GM18502 (cell line): ENCODE measurements around the gene MKLN1.
A peak's percentile ranks its signal among the peaks of the same experiment; 100 is the strongest.
"Not testable (repeated sequence)": the region's sequence is repeated elsewhere in the genome, so short reads cannot be mapped to it uniquely, and the experiment has no call there.

Experiments used
- ATAC-seq: cut with Tn5 transposase; IDR thresholded peaks from one replicate; pipeline ENCODE4 v1.9.1; 2021; ENCODE audit warnings: mild to moderate bottlenecking; ENCODE audit not compliant: unreplicated experiment, poor library complexity

MKLN1 gene

DNA sequence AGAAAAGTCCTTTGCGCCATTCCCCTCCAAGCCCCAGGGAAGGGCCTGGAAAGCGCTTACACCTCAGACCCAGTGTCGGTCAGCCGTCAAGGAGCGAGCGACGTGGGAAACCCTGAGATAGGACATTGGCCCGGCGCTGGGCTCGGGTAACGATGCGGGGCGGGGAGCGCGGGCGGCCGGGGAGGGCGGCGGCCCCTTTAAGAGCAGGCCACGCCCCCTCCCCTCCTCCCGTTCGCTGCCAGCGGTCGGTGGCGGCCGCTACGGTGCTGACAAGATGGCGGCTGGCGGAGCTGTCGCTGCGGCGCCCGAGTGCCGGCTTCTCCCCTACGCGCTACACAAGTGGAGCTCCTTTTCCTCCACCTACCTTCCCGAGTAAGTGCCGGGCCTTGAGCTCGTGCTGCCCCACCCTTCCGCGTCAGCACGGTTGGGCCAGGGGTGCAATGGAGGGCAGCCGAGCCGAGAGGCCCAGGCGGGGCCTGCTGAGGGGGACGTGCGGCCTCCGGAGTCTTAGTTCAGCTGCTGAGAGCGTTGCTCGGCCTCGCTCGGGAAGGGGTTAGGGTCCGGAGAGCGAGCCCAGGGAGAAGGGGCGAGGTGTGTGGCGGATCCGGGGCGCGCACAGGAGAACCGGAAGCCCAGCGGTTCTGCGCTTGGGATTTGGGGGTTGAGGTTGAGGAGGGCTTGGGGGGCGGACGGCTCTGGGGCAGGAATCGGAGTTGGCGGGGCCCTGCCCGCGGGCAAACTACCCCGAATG lies at the start of gene MKLN1:
Gene MKLN1 (plus strand): TSS at position 251 of the 751 bp plus-strand sequence. CDS start 24 bp downstream, at position 275.
- peak; percentile 92 for ATAC-seq

DNA sequence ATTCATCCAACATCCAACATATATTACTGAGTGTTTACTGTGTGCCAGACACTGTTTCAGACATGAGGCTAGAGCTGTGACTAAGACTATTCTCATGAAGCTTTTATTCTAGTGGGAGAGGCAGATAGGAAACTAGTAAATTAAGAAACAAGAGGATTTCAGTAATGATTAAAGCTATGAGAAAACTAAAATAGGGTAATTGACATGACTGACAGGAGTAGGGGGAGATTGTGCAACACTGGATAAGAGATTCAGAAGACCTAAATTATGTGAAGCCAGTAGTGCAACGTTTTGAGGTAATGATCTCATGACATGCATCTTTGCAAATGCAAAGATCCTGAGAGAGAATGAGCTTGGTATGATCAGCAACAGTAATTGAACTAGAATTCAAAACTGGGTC lies 48.6 kb upstream of the MKLN1 start:
- no peak for ATAC-seq

- no peak for ATAC-seq
These were observed 46.2 kb upstream of the MKLN1 start for GRCh38 chr7:131281266-131282048.

DNA sequence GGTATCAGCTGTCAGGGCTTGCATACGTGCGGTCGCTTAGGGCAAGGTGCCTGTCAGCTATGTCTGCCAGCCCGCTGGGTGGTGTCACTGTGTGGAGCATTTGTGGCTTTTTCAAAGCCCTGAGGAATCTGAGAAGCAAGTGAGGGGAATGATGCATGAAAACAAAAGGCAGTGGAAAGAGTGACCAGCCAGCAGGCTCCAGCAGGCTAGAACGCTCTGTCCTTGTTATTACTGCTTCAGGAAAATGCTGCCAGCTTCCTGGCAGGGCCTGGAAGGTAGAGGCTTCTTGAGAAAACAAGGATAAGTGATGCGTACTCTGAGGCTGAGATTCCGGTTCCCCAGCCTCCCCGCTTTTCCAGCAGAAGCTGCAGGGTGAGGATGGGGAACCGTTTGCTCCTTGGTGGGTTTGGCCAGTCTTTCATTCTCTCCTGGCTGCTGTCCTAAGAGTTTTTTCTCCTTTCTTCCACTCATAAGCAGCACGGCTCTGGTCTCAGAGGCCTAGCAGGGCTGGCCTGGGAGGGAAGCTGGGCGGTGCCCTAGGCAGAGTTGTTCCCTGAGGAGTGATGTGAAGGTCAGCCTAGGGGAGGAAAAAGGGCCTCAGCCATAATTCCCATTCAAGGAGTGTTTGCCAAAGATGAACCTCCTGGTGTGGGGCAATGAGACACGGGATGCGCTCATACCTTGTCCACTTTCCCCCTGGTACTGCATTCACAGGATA lies 42.8 kb upstream of the MKLN1 start:
- no peak for ATAC-seq

GRCh38 chr7:131285556-131285955 lies 42.1 kb upstream of the MKLN1 start:
- no peak for ATAC-seq

GRCh38 chr7:131288450-131288849 lies 39.2 kb upstream of the MKLN1 start:
- no peak for ATAC-seq

DNA sequence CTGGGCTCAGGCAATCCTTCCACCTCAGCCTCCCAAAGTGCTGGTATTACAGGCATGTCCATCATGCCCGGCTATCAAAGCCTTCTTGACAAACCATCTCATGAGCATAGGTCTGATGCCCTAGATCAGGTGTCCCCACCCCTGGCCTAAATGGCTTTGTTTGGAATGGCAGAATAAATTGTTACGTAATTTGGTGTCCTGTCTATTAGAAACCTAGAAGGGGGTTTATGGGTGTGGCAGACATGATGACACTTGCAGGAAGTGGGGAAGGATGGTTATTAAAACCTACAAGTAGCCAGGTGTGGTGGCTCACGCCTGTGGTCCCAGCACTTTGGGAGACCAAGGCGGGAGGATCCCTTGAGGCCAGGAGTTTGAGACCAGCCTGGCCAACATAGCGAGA lies 38.6 kb upstream of the MKLN1 start:
- no peak for ATAC-seq

DNA sequence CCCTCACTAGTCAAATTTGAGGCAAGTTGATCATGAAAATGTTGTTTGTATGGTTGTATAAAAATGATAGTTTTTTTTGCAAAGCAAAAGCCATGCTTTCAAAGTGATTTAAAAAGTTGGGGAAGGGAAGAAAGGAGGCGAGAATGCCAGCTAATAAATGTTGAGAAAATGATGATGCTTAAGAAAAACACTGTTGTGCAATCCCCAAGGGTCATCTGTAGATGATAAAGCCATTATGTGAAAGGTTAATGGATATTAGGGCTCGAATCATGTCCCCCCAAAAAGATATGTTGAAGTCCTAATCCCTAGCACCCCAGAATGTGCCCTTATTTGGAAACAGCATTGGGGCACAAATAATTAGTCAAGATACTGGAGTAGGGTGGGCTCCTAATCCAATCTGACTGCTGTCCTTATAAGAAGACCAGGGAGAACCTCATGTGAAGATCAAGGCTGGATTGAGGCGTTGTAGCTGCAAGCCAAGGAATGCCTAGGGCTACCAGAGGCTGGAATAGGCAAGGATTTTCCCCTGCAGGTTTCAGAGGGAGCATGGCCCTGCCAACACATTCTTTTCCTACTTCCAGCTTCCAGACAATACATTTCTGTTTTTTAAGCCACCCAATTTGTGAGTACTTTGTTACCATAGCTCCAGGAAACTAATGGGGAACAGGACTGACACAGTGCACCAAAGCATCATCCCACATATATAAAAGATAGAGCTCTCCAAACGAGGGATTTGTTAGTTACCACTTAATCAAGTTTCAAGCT lies 35.4 kb upstream of the MKLN1 start:
- ATAC-seq, result no peak

DNA sequence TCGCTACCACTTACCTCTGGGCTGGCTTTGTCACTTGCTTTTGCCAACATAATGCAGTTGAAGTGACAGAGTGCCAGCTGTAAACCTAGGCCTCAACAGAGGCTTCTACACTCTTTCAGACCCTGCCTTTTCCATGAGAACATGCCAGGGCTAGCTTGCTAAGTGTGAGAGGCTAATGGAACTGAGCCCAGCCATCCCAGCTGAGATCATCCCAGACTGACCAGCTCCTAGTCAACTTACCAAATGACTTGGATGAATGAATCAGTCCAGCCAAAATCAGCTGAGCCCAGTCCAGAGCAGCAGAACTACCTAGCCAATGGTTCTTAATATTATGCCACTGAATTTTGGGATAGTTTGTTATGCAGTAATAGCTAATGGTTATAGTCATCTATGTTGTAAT lies 34.7 kb upstream of the MKLN1 start:
- ATAC-seq, result no peak

DNA sequence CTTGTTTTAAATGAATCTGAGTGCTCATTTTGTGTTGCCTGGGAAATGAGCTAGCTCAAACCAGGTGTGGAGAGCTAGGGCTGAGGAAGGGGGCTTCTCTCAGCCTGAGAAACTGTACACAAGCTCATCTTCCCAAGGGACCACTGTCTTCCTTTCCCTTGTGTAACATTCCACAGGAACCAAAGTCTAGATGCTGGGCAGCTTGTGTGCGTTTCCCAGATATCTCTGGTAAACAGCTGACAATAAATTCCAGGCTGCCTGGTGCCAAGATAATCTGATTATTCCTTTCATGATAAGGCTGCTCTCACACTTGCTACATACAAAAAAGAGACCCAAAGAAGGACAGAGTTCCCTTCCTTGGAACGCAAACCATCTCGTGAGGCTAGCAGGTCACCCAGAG lies 33.1 kb upstream of the MKLN1 start:
- ATAC-seq, result no peak

- ATAC-seq, result no peak
These were observed 29.1 kb upstream of the MKLN1 start for GRCh38 chr7:131298608-131298992.

GRCh38 chr7:131299074-131299473 lies 28.6 kb upstream of the MKLN1 start:
- no peak for ATAC-seq

- ATAC-seq, result no peak
These were observed 27.6 kb upstream of the MKLN1 start for GRCh38 chr7:131300078-131300477.

- ATAC-seq, result no peak
These were observed 26.9 kb upstream of the MKLN1 start for GRCh38 chr7:131300572-131301466.

DNA sequence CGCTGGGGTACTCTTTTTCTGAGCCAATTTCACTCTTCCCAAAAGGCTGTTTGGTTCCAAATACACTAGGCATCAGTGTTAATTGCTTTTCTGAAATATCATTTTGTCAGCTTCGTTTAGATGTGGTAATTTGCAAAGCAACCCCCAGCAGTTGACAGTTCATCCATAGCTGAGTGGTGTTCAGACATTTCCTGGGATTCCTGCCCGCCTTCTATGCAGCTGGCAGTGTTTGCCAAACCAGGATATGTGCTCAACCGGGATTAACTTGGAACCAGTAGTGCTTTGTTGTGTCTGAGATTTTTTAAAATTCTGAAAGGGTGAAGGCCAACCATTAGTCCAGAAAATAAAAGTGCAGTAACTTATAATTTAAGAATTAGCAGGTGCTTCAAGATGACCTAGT lies 25.2 kb upstream of the MKLN1 start:
- ATAC-seq, result no peak

DNA sequence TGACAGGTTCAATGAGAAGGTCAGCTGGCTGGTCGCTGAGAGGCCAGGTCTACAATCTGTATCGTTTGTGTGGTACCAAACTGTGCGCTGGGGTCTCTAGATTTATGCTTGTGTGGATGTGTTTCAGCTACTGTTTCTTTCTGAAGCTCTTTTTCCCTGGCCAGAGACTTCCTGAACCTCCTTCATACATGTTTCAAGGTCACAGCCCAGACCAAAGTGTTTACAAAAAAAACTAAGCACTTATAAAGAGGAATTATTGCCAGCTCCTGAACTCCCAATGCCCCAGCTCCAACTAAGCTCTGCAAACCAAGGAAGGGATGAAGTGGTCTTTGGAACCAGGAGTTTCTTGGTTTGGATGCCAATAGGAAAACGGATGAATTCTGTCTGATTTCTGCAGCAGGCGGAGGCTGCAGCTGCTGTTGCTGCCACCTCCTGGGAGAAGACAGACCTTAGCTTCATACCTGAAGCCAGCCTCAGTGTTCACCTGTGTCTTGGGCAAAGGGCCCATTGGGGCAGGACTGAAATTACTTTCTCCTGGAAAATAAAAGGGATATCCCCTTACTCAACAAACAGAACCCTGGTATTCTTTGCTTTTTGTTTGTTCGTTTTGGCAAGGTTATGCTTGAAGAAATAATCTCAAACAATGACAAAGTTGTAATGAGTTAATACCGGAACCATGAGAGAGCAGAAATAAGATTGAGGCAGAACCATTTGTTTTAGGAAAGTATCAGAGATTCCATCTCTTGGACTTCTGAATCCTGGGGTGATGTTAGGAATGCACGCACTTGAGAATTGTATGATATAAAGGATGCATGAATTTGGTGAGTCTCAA lies 24.6 kb upstream of the MKLN1 start:
- ATAC-seq, result no peak

DNA sequence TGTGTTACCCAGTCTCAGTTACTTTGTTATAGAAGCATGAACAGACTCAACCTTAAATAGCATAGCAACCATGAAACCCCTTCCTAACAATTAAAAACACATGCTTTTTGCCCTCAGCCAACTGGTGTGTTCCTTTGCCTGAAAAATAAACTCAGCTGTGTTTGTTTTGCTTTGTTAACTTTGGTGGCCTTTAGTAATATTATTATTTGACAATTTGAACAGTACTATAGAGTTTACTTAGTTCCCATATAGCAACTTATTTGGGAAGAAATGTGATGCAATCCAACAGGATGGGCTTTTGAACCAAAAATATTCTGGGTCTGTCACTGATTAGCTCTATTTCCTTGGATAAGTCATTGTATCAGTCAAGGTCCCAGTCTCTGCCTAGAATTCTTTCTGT lies 22.5 kb upstream of the MKLN1 start:
- ATAC-seq, result no peak

GRCh38 chr7:131306041-131306440 lies 21.6 kb upstream of the MKLN1 start:
- ATAC-seq, result not testable (repeated sequence)

- ATAC-seq, result no peak
These were observed 20.9 kb upstream of the MKLN1 start for GRCh38 chr7:131306777-131307176.
